ENCODE measurements around the gene DNM1.

Gene DNM1

GRCh38 chr9:128206484-128206883 is 3.3 kb downstream of the DNM1 start:
- DNase-seq, result no peak

- no peak for DNase-seq
Observed at GRCh38 chr9:128206916-128207910, 4.0 kb downstream of the DNM1 start.

- DNase-seq, result no peak
Observed at GRCh38 chr9:128208386-128208785, 5.2 kb downstream of the DNM1 start.

- no peak for DNase-seq
Observed at GRCh38 chr9:128208946-128209669, 5.9 kb downstream of the DNM1 start.

- DNase-seq, result no peak
Observed at GRCh38 chr9:128211186-128211980, 8.2 kb downstream of the DNM1 start.

- DNase-seq, result no peak
Observed at GRCh38 chr9:128211981-128212281, 8.8 kb downstream of the DNM1 start.

- no peak for DNase-seq
Observed at GRCh38 chr9:128213746-128214497, 10.7 kb downstream of the DNM1 start.

GRCh38 chr9:128214571-128215490 is 11.7 kb downstream of the DNM1 start:
- no peak for DNase-seq

GRCh38 chr9:128215491-128216409 is 12.6 kb downstream of the DNM1 start:
- no peak for DNase-seq

GRCh38 chr9:128216781-128217553 is 13.8 kb downstream of the DNM1 start:
- no peak for DNase-seq

GRCh38 chr9:128218172-128218517 is 15.0 kb downstream of the DNM1 start:
- DNase-seq, result no peak

GRCh38 chr9:128218518-128219389 is 15.6 kb downstream of the DNM1 start:
- DNase-seq, result peak; percentile 36

- no peak for DNase-seq
Observed at GRCh38 chr9:128219831-128220230, 16.7 kb downstream of the DNM1 start.

GRCh38 chr9:128222026-128222425 is 18.8 kb downstream of the DNM1 start:
- no peak for DNase-seq

- no peak for DNase-seq
Observed at GRCh38 chr9:128222880-128223670, 19.9 kb downstream of the DNM1 start.

GRCh38 chr9:128224877-128225276 is 21.7 kb downstream of the DNM1 start:
- no peak for DNase-seq

- no peak for DNase-seq
Observed at GRCh38 chr9:128225770-128226411, 22.7 kb downstream of the DNM1 start.
